Measurements from ENCODE around the gene DMRT3.

GRCh38 chr9:1013021-1013420, 36.6 kb downstream of the DMRT3 start:
- no peak for TF ChIP-seq CTCF (IDR thresholded peaks at IDR 0.05 in 8 of 11, conservative IDR thresholded peaks at IDR 0.05 in 3 of 11)
- TF ChIP-seq POLR2A (IDR thresholded peaks at IDR 0.05): no peak

Data from spleen (tissue), 7 donors.